Brain microvascular endothelial cell (primary cell): Measurements from ENCODE around the gene LYSMD1.
"Not testable (repeated sequence)": the region's sequence is repeated elsewhere in the genome, so short reads cannot be mapped to it uniquely, and the experiment has no call there.

Experiments
- DNase-seq: peaks from one replicate; pipeline ENCODE4 v3.0.0-alpha.2; 2020
- H3K27ac ChIP-seq: fragments of 250-450 bp; sonication (Bioruptor Pico); 2 replicates; pipeline ENCODE4 v1.5.1; 2020; ENCODE audit warnings: mild to moderate bottlenecking, moderate library complexity
- H3K27me3 ChIP-seq: fragments of 250-450 bp; sonication (Bioruptor Pico); replicated peaks from 2 replicates; pipeline ENCODE4 v1.5.1; 2020; ENCODE audit warnings: mild to moderate bottlenecking
- H3K36me3 ChIP-seq: fragments of 250-450 bp; sonication (Bioruptor Pico); replicated peaks from 2 replicates; pipeline ENCODE4 v1.5.1; 2020; ENCODE audit warnings: mild to moderate bottlenecking
- H3K4me3 ChIP-seq: 2 replicates; pipeline ENCODE4 v1.5.1; 2011; ENCODE audit warnings: low read depth, mild to moderate bottlenecking, control low read depth, low read length, moderate library complexity
- CTCF ChIP-seq: IDR thresholded peaks from 2 replicates; pipeline ENCODE4 v1.5.1; 2011; ENCODE audit warnings: low read depth, mild to moderate bottlenecking, moderate library complexity, low read length, control low read depth, inconsistent platforms; ENCODE audit errors: missing control alignments
- in situ Hi-C: cut with HindIII; loops from 2 replicates; pipeline ENCODE4 v1.10.0; 2017; ENCODE audit warnings: low sequenced_read_pairs, low pct_ligation_motif_present

LYSMD1 gene

GRCh38 chr1:151192047-151192446 lies 26.3 kb upstream of the LYSMD1 start:
- DNase-seq: no peak
- no peak overlapping the region for H3K4me3 ChIP-seq
- no peaks in the 10 kb centered on the region for H3K27me3 ChIP-seq
- no peak for TF ChIP-seq CTCF
- in situ Hi-C loops: no loop called here
- no peak overlapping the region for H3K27ac ChIP-seq
- no peaks in the 10 kb centered on the region for H3K36me3 ChIP-seq

GRCh38 chr1:151189637-151190445 lies 24.1 kb upstream of the LYSMD1 start, which contains the start of gene VPS72:
Gene VPS72 (minus strand): TSS chr1:151190197. CDS start chr1:151190121, 76 bp downstream.
- H3K4me3 ChIP-seq: peak within 1 kb of the TSS; percentile 93
- TF ChIP-seq CTCF: no peak
- in situ Hi-C loops: no loop called here
- H3K27ac ChIP-seq: peak within 1 kb of the TSS; percentile 68
- DNase-seq: peak; percentile 90
- peaks cover 9% of the 10 kb centered on the region for H3K36me3 ChIP-seq
- no peaks in the 10 kb centered on the region for H3K27me3 ChIP-seq

GRCh38 chr1:151188667-151189066 lies 23.0 kb upstream of the LYSMD1 start:
- H3K27me3 ChIP-seq, in situ Hi-C loops, DNase-seq, H3K27ac ChIP-seq: not testable (repeated sequence)
- H3K36me3 ChIP-seq: peaks cover 18% of the 10 kb centered on the region
- peak overlapping the region; percentile 93 for H3K4me3 ChIP-seq

GRCh38 chr1:151187205-151187604 lies 21.5 kb upstream of the LYSMD1 start:
- H3K36me3 ChIP-seq: peaks cover 29% of the 10 kb centered on the region
- TF ChIP-seq CTCF: no peak
- no peak overlapping the region for H3K27ac ChIP-seq
- no peaks in the 10 kb centered on the region for H3K27me3 ChIP-seq
- no peak overlapping the region for H3K4me3 ChIP-seq
- DNase-seq: no peak
- in situ Hi-C loops: no loop called here

- in situ Hi-C loops: no loop called here
- no peak for DNase-seq
- Histone ChIP-seq H3K27ac (no peak overlapping the region), H3K27me3 (no peaks in the 10 kb centered on the region), H3K4me3 (no peak overlapping the region), H3K36me3 (peaks cover 55% of the 10 kb centered on the region)
- no peak for TF ChIP-seq CTCF
Measured at GRCh38 chr1:151184211-151184610, 18.5 kb upstream of the LYSMD1 start.

GRCh38 chr1:151176514-151177045 lies 10.9 kb upstream of the LYSMD1 start:
- in situ Hi-C loops: no loop called here
- no peak for DNase-seq
- H3K27me3 ChIP-seq: no peaks in the 10 kb centered on the region
- H3K36me3 ChIP-seq: peaks cover 49% of the 10 kb centered on the region
- H3K4me3 ChIP-seq: no peak overlapping the region
- H3K27ac ChIP-seq: no peak overlapping the region
- TF ChIP-seq CTCF: no peak
